Fibroblast of lung (primary cell): ENCODE results near the gene STRA6. TPM values are rescaled to one million over a fixed set of nuclear protein-coding genes. Genes with fewer than 3 reads are reported as not detected.

ENCODE experiments used
- DNase-seq, 2 donors: peaks; one replicate each; pipeline versions ENCODE4 v3.0.0 to v3.0.0-alpha.2; 2010; ENCODE audit warnings: low read depth in 2 of 2
- H2AFZ ChIP-seq: 2 replicates; pipeline ENCODE4 v1.5.1; 2012; ENCODE audit warnings: low read length, control low read depth, inconsistent platforms
- H3K27ac ChIP-seq: 2 replicates; pipeline ENCODE4 v1.5.1; 2011; ENCODE audit warnings: low read length, control low read depth; ENCODE audit not compliant: insufficient read depth
- H3K27me3 ChIP-seq: 2 replicates; pipeline ENCODE4 v1.5.1; 2011; ENCODE audit warnings: mild to moderate bottlenecking, low read length; ENCODE audit not compliant: control insufficient read depth, insufficient read depth
- H3K36me3 ChIP-seq: 2 replicates; pipeline ENCODE4 v1.5.1; 2011; ENCODE audit warnings: low read length; ENCODE audit not compliant: control insufficient read depth, insufficient read depth
- H3K4me1 ChIP-seq: 2 replicates; pipeline ENCODE4 v1.5.1; 2011; ENCODE audit warnings: low read length; ENCODE audit not compliant: control insufficient read depth, insufficient read depth; ENCODE audit errors: extremely low read depth
- H3K4me2 ChIP-seq: 2 replicates; pipeline ENCODE4 v1.5.1; 2011; ENCODE audit warnings: low read length, control low read depth; ENCODE audit not compliant: insufficient read depth; ENCODE audit errors: extremely low read depth
- H3K4me3 ChIP-seq, 4 experiments: fragments of 200-600 bp in 1 of 4; sonication (generic) in 1 of 4; replicated peaks in 1 of 4; 2 replicates each; pipeline ENCODE4 v1.5.1; 2011 to 2016; ENCODE audit warnings: low read length in 4 of 4, low read depth in 3 of 4, mild to moderate bottlenecking in 3 of 4, control low read depth in 2 of 4, inconsistent platforms in 1 of 4, mixed read lengths in 1 of 4; ENCODE audit not compliant: insufficient read depth in 1 of 4; ENCODE audit errors: control extremely low read depth in 1 of 4
- H3K79me2 ChIP-seq: 2 replicates; pipeline ENCODE4 v1.5.1; 2012; ENCODE audit warnings: mild to moderate bottlenecking, low read length, inconsistent platforms; ENCODE audit not compliant: control insufficient read depth, insufficient read depth
- H3K9ac ChIP-seq: 2 replicates; pipeline ENCODE4 v1.5.1; 2011; ENCODE audit warnings: mild to moderate bottlenecking, low read length, control low read depth; ENCODE audit not compliant: insufficient read depth
- H3K9me3 ChIP-seq: 2 replicates; pipeline ENCODE4 v1.5.1; 2012; ENCODE audit warnings: low read depth, low read length; ENCODE audit not compliant: control insufficient read depth, insufficient read depth
- H4K20me1 ChIP-seq: 2 replicates; pipeline ENCODE4 v1.5.1; 2011; ENCODE audit warnings: low read length; ENCODE audit not compliant: control insufficient read depth, insufficient read depth; ENCODE audit errors: extremely low read depth
- EZH2 ChIP-seq: IDR thresholded peaks from 2 replicates; pipeline ENCODE4 v1.5.1; 2012; ENCODE audit warnings: low read length, control low read depth, mild to moderate bottlenecking; ENCODE audit errors: missing control alignments
- polyA plus RNA-seq, 2 donors: library from polyadenylated mRNA; depleted of rRNA in 1 of 2; stranded (reverse) in 1 of 2; unstranded in 1 of 2; fragments of >200 nt; gene quantifications; 2 replicates each; pipeline ENCODE4 v1.2.1, GENCODE V29; 2011 to 2012; ENCODE audit warnings: missing spikeins in 1 of 2
- total RNA-seq: library from RNA; depleted of rRNA; stranded (reverse); fragments of >200 nt; gene quantifications from 2 replicates; pipeline ENCODE4 v1.2.1, GENCODE V29; 2014
- TF ChIP-seq, protein P1 (sequence below), 2 donors: IDR thresholded peaks in 1 of 2; conservative IDR thresholded peaks in 1 of 2; 1 replicate in 1 of 2; 2 replicates in 1 of 2; pipeline ENCODE4 v1.5.1; 2011 to 2012; ENCODE audit warnings: low read length in 2 of 2, control low read depth in 1 of 2, inconsistent platforms in 1 of 2, low read depth in 1 of 2, mild to moderate bottlenecking in 1 of 2

STRA6 gene
- total and polyA plus RNA-seq, 2 donors (not counting 1 experiment from before 2014, with no cell fraction given), result 0.17 TPM; not detected in 1

DNA sequence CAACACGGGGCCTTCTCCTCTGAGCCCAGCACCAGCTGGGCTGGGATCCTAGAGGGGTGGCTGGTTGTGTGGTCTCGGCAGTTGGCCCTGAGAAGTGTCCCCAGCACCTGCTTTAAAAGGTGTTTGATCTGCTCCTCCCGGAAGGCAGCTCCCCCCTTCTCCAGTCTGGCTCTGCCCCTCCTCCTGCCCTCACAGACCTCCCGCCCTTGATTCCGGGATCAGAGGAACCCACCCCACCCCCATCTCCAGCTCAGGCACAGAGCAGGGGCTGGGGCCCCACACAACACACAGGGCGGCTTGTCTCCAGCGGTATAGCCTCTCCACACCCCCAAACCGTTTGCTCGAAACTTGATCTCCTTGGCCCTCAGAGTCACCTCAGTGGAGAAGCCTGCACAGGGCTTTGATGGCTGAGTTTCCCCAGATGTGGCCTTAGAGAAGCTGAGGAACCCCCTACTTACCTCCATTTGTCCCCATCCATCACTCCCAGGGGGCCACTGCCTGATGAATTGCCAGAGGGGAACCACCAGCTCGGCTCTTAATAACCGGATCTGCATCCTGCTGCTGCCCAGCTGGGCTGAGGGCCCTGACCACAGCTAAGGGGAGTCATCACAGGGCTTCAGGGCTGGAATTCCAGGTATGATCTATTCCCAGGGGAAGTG, 6.4 kb upstream of the STRA6 start:
- TF ChIP-seq, protein P1, sequence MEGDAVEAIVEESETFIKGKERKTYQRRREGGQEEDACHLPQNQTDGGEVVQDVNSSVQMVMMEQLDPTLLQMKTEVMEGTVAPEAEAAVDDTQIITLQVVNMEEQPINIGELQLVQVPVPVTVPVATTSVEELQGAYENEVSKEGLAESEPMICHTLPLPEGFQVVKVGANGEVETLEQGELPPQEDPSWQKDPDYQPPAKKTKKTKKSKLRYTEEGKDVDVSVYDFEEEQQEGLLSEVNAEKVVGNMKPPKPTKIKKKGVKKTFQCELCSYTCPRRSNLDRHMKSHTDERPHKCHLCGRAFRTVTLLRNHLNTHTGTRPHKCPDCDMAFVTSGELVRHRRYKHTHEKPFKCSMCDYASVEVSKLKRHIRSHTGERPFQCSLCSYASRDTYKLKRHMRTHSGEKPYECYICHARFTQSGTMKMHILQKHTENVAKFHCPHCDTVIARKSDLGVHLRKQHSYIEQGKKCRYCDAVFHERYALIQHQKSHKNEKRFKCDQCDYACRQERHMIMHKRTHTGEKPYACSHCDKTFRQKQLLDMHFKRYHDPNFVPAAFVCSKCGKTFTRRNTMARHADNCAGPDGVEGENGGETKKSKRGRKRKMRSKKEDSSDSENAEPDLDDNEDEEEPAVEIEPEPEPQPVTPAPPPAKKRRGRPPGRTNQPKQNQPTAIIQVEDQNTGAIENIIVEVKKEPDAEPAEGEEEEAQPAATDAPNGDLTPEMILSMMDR (conservative IDR thresholded peaks at IDR 0.05 in 1 of 2, IDR thresholded peaks at IDR 0.05 in 1 of 2; ENCODE audit: low read depth in 1 of 2, low read length in 2 of 2), result no peak
- TF ChIP-seq EZH2, result no peak
- Histone ChIP-seq H3K27ac (no peak overlapping the region), H3K4me1 (no peaks in the 10 kb centered on the region), H2AFZ (no peak overlapping the region), H3K4me3 (no peak overlapping the region), H3K9me3 (no peaks in the 10 kb centered on the region), H3K4me2 (no peak overlapping the region), H3K9ac (no peak overlapping the region), H3K36me3 (no peaks in the 10 kb centered on the region), H3K27me3 (peaks cover 5% of the 10 kb centered on the region), H3K79me2 (no peaks in the 10 kb centered on the region), H4K20me1 (no peaks in the 10 kb centered on the region)
- peak in 1 of 2 donors; percentile 93 for DNase-seq

DNA sequence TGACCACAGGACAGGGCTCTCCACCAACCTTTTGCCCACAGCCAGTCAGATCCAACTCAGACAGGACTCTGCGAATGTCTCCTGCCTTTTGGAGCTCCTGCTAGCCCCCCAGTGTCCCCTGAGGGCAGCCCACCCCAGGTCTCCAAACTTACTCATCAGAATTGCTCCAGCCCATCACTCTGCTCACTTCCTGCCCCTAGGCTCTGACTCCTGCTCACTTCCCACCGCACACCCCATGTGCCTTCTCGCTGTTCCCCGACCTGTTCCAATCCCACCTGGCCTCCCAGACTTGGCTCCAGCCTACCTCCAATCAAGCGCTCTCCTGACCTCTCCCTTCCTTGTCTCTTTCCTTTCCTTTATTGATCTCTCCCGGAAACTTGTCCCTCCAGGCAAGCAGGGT, 5.9 kb upstream of the STRA6 start:
- H4K20me1 ChIP-seq, result no peaks in the 10 kb centered on the region
- no peaks in the 10 kb centered on the region for H3K9me3 ChIP-seq
- DNase-seq, result no peak
- H3K36me3 ChIP-seq, result no peaks in the 10 kb centered on the region
- no peaks in the 10 kb centered on the region for H3K79me2 ChIP-seq
- no peak overlapping the region for H3K4me3 ChIP-seq
- H3K27ac ChIP-seq, result no peak overlapping the region
- TF ChIP-seq, protein P1 (conservative IDR thresholded peaks at IDR 0.05 in 1 of 2, IDR thresholded peaks at IDR 0.05 in 1 of 2; ENCODE audit: low read depth in 1 of 2, low read length in 2 of 2), result no peak
- no peak for TF ChIP-seq EZH2
- no peak overlapping the region for H3K4me2 ChIP-seq
- no peak overlapping the region for H2AFZ ChIP-seq
- H3K27me3 ChIP-seq, result peaks cover 5% of the 10 kb centered on the region
- H3K9ac ChIP-seq, result no peak overlapping the region
- H3K4me1 ChIP-seq, result no peaks in the 10 kb centered on the region

DNA sequence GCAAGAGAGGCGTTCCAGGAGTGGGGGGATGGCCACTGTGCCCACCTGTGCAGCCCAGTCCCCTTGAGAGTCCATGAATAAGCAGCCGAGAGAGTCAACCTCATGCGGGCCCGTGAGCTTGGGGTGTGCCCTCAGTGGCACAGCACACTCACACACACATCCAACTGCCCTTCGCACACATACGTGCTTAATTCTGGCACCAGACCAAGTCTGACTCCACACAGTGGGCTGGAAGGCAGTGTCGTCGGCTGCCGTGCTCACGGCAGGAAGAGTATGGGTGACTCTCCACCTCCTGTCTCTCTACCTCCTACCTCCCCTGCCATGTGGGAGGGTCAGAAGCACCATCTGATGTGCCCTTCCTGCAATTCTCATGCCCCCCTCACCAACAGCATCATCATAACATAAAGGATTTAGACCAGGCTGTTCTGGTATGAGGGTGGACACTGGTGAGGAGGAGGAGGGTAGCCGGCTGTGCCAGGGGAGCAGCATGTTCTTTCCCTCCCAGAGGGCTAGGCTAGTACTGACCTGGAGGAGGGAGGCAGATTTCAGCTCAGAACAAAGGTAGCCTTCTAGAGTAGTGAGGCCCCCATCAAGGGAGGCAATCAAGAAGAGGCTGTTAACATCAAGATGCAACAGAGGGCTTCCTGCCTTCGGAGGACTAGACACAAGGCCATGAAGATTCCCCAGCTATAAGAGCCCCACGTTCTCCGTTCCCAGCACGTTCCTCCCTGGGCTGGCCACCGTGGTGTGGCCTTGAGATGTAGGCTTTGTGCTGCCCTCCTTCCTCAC, 5.3 kb upstream of the STRA6 start:
- no peaks in the 10 kb centered on the region for H3K79me2 ChIP-seq
- H3K4me2 ChIP-seq, result no peak overlapping the region
- no peaks in the 10 kb centered on the region for H3K9me3 ChIP-seq
- H3K27me3 ChIP-seq, result peaks cover 5% of the 10 kb centered on the region
- DNase-seq, result no peak
- no peak overlapping the region for H2AFZ ChIP-seq
- no peak overlapping the region for H3K4me3 ChIP-seq
- H3K4me1 ChIP-seq, result no peaks in the 10 kb centered on the region
- no peaks in the 10 kb centered on the region for H3K36me3 ChIP-seq
- H3K9ac ChIP-seq, result no peak overlapping the region
- H4K20me1 ChIP-seq, result no peaks in the 10 kb centered on the region
- TF ChIP-seq EZH2, result no peak
- TF ChIP-seq, protein P1 (conservative IDR thresholded peaks at IDR 0.05 in 1 of 2, IDR thresholded peaks at IDR 0.05 in 1 of 2; ENCODE audit: low read depth in 1 of 2, low read length in 2 of 2), result no peak
- no peak overlapping the region for H3K27ac ChIP-seq
